K562 (cell line): Measurements from ENCODE around the gene PTPRF. TPM values are rescaled to one million over a fixed set of nuclear protein-coding genes. Genes with fewer than 3 reads are reported as not detected.

Experiments used
- ATAC-seq: fragments of 200-7000 bp; cut with Tn5 transposase; 3 replicates; pipeline ENCODE4 v1.9.1; 2020; ENCODE audit warnings: moderate library complexity
- BruUV-seq: library from RNA; stranded (reverse); fragments of 400-500 nt; replicated peaks from 2 replicates; lab custom pipeline; 2021; lab: Mats Ljungman, UMichigan
- CTCF ChIA-PET: fragments of 300-600 bp; formaldehyde crosslinking; extraction: SDS; loops from one replicate; lab custom pipeline; 2021; ENCODE audit warnings: low intra/inter-chr PET ratio; lab: Yijun Ruan, JAX
- POLR2A ChIA-PET: fragments of 300-600, 350-650 bp; sonication (Branson Sonifier 250); formaldehyde crosslinking; extraction: SDS; loops from one replicate; lab custom pipeline; 2021; ENCODE audit warnings: antibody characterized with exemption, inconsistent platforms; lab: Yijun Ruan, JAX
- DNase-seq, 4 experiments: peaks; one replicate each; pipeline versions ENCODE4 v3.0.0 to v3.0.0-alpha.2; 2011 to 2018; ENCODE audit warnings: low spot score in 3 of 4, mixed read lengths in 3 of 4; ENCODE audit errors: extremely low read depth in 1 of 4
- FAIRE-seq: peaks from 2 replicates; lab custom pipeline; 2011; peaks lifted over from hg19 to GRCh38; lab: Jason Lieb, UNC
- H2AFZ ChIP-seq: 2 replicates; pipeline ENCODE4 v1.6.0; 2011; ENCODE audit warnings: low read depth, low read length, control low read depth, inconsistent platforms
- H3K27ac ChIP-seq: fragments of 200-600 bp; 3 replicates; pipeline ENCODE4 v1.8.0; 2011; ENCODE audit warnings: low read depth, mild to moderate bottlenecking, control low read depth, inconsistent platforms, low read length, moderate library complexity, mixed read lengths; ENCODE audit errors: extremely low read depth
- H3K27me3 ChIP-seq, 2 experiments: fragments of 300-600 bp in 1 of 2; 2 replicates in 1 of 2; 3 replicates in 1 of 2; pipeline versions ENCODE4 v1.6.0 to v1.8.0; 2011; ENCODE audit warnings: inconsistent platforms in 2 of 2, low read length in 2 of 2, mild to moderate bottlenecking in 1 of 2, mixed read lengths in 1 of 2, moderate library complexity in 1 of 2; ENCODE audit not compliant: control insufficient read depth in 2 of 2, insufficient read depth in 2 of 2
- H3K36me3 ChIP-seq: fragments of 300-600 bp; 3 replicates; pipeline ENCODE4 v1.8.0; 2011; ENCODE audit warnings: mild to moderate bottlenecking, low read length, inconsistent platforms; ENCODE audit not compliant: control insufficient read depth, insufficient read depth
- H3K4me1 ChIP-seq, 2 experiments: fragments of 200-600 bp in 1 of 2; replicated peaks in 1 of 2; 2 replicates in 1 of 2; 3 replicates in 1 of 2; pipeline versions ENCODE4 v1.5.1 to v1.8.0; 2011; ENCODE audit warnings: inconsistent platforms in 2 of 2, low read length in 2 of 2, mild to moderate bottlenecking in 1 of 2, mixed read lengths in 1 of 2, moderate library complexity in 1 of 2; ENCODE audit not compliant: control insufficient read depth in 2 of 2, insufficient read depth in 2 of 2
- H3K4me2 ChIP-seq: 2 replicates; pipeline ENCODE4 v1.6.1; 2011; ENCODE audit warnings: low read length, control low read depth, inconsistent platforms, mixed read lengths; ENCODE audit not compliant: insufficient read depth
- H3K4me3 ChIP-seq: fragments of 200-600 bp; sonication (generic), shearing (Covaris generic); 2 replicates; pipeline ENCODE4 v1.5.1; 2016; ENCODE audit warnings: control low read depth, inconsistent platforms
- H3K79me2 ChIP-seq: fragments of 200-600 bp; 3 replicates; pipeline ENCODE4 v1.8.0; 2011; ENCODE audit warnings: low read length, inconsistent platforms; ENCODE audit not compliant: control insufficient read depth, insufficient read depth
- H3K9ac ChIP-seq, 2 experiments: 2 replicates each; pipeline versions ENCODE4 v1.6.0 to v1.6.1; 2011; ENCODE audit warnings: low read depth in 2 of 2, low read length in 2 of 2, control low read depth in 1 of 2, inconsistent platforms in 1 of 2, mild to moderate bottlenecking in 1 of 2, mixed read lengths in 1 of 2; ENCODE audit not compliant: insufficient read depth in 1 of 2
- H3K9me1 ChIP-seq: one replicate; pipeline ENCODE4 v1.6.0; 2011; ENCODE audit warnings: inconsistent platforms, mild to moderate bottlenecking, low read length, moderate library complexity; ENCODE audit not compliant: control insufficient read depth, insufficient read depth
- H3K9me3 ChIP-seq: replicated peaks from 2 replicates; pipeline ENCODE4 v1.5.1; 2011; ENCODE audit warnings: low read depth, low read length, inconsistent platforms; ENCODE audit not compliant: control insufficient read depth, insufficient read depth
- H4K20me1 ChIP-seq: replicated peaks from 2 replicates; pipeline ENCODE4 v1.6.1; 2011; ENCODE audit warnings: low read length, inconsistent platforms, mixed read lengths; ENCODE audit not compliant: control insufficient read depth, insufficient read depth
- CC2D1A ChIP-seq: fragments of 450-650 bp; IDR thresholded peaks from 2 replicates; pipeline ENCODE4 v1.6.1; 2017; ENCODE audit warnings: mild to moderate bottlenecking
- DNMT1 ChIP-seq: fragments of 450-650 bp; IDR thresholded peaks from 2 replicates; pipeline ENCODE4 v1.6.1; 2016; ENCODE audit warnings: antibody characterized with exemption, mild to moderate bottlenecking
- HMGN3 ChIP-seq: IDR thresholded peaks from 2 replicates; pipeline ENCODE4 v1.6.1; 2011; ENCODE audit warnings: borderline replicate concordance, low read depth, mild to moderate bottlenecking, mixed read lengths, low read length; ENCODE audit not compliant: insufficient read length; ENCODE audit errors: extremely low read depth
- TAF9B ChIP-seq: fragments of 450-650 bp; IDR thresholded peaks from 2 replicates; pipeline ENCODE4 v1.6.1; 2018; ENCODE audit warnings: mild to moderate bottlenecking; ENCODE audit not compliant: partially characterized antibody
- ZNF277 ChIP-seq: fragments of 250-450 bp; sonication (Bioruptor Pico); IDR thresholded peaks from 2 replicates; pipeline ENCODE4 v1.8.0; 2022; ENCODE audit warnings: inconsistent platforms, mild to moderate bottlenecking, moderate library complexity, borderline replicate concordance
- ZSCAN32 ChIP-seq: fragments of 450-650 bp; formaldehyde crosslinking; IDR thresholded peaks from 2 replicates; pipeline ENCODE4 v1.4.0; 2020; ENCODE audit warnings: mild to moderate bottlenecking, moderate library complexity
- WGBS: fragments of 100-300 bp; shearing (Covaris generic); methylation state at CpG from one replicate; pipeline ENCODE4 v1.1.6; 2016; ENCODE audit warnings: low coverage, mixed read lengths; ENCODE audit not compliant: insufficient coverage; ENCODE audit errors: missing lambda C conversion rate; 5-methylcytosine and 5-hydroxymethylcytosine counted together
- in situ Hi-C: fragments of 300-500 bp; cut with MboI; formaldehyde crosslinking; loops from 4 replicates; pipeline ENCODE4 v1.15.0; 2018; ENCODE audit warnings: inconsistent platforms, mixed read lengths
- intact Hi-C: fragments of 100-400 bp; cut with micrococcal nuclease; formaldehyde crosslinking; loops from 2 replicates; pipeline ENCODE4 v1.14.2; 2022
- polyA plus RNA-seq, 8 experiments: library from polyadenylated mRNA; depleted of rRNA in 4 of 8; stranded (reverse) in 5 of 8; unstranded in 3 of 8; fragments of >200 nt; fragmentation: Nextera tagmentation in 2 of 8; fragmentation: Illumina TruSeq in 1 of 8; extraction: Ambion mirVana in 2 of 8; extraction: Trizol in 1 of 8; gene quantifications; 2 replicates each; pipeline versions ENCODE4 v1.2.1 to v1.2.3, GENCODE V29; 2011 to 2014; ENCODE audit warnings: inconsistent platforms in 1 of 8, missing spikeins in 1 of 8
- total RNA-seq, 7 experiments: library from RNA; depleted of rRNA in 6 of 7; stranded (reverse); fragments of >200 nt in 6 of 7; fragmentation: Illumina TruSeq in 2 of 7; extraction: Trizol in 2 of 7; gene quantifications; 2 replicates each; pipeline versions ENCODE4 v1.2.1 to v1.2.3, GENCODE V29; 2011 to 2021; ENCODE audit warnings: low replicate concordance in 1 of 7

The PTPRF gene
- total and polyA plus RNA-seq, 9 of the 15 experiments (the other 6 are each of a cell fraction or from before 2014, with no cell fraction given) = 0.13 to 4.3 (median 1.1) TPM

GRCh38 chr1:43597721-43598120, 67.0 kb downstream of the PTPRF start:
- no peak for FAIRE-seq
- Histone ChIP-seq H3K9ac (no peak overlapping the region), H4K20me1 (peaks cover 22% of the 10 kb centered on the region), H3K27ac (no peak overlapping the region), H3K79me2 (no peaks in the 10 kb centered on the region), H3K36me3 (no peaks in the 10 kb centered on the region), H3K9me3 (no peaks in the 10 kb centered on the region; the same call in 1 of the 2 replicates), H3K4me1 (peaks cover 0 to 5% of the 10 kb centered on the region in 2 experiments; a peak in 1 of 5 replicates), H3K4me3 (no peak overlapping the region), H2AFZ (no peak overlapping the region), H3K27me3 (peaks cover 49 to 96% of the 10 kb centered on the region in 2 experiments), H3K4me2 (no peak overlapping the region), H3K9me1 (no peaks in the 10 kb centered on the region)
- BruUV-seq = no TSS peak
- ATAC-seq = no peak
- in situ Hi-C loops = no loop called here
- intact Hi-C loops = no loop called here
- POLR2A ChIA-PET = interaction anchor here (0.6 kb wide), 1 partner anchor 470 kb away, joined by 3 read pairs; no protein-coding TSS in a partner anchor
- 7% methylated on average over 30 of the region's 31 CpGs for WGBS
- DNase-seq = no peak
- TF ChIP-seq ZNF277 (CRISPR knock-in tag) = no peak
- TF ChIP-seq CC2D1A = no peak
- no peak for TF ChIP-seq DNMT1
- no peak for TF ChIP-seq ZSCAN32 (CRISPR knock-in tag)
- TF ChIP-seq HMGN3 = no peak
- TF ChIP-seq TAF9B = no peak
- TF ChIP-seq, all 486 proteins: peak for 0
- CTCF ChIA-PET = no interaction called here
